HepG2 (cell line): Measurements from ENCODE around the gene SAMD14.

Experiments
- ATF1 ChIP-seq: IDR thresholded peaks from 2 replicates; pipeline ENCODE4 v1.6.1; 2016; ENCODE audit warnings: mild to moderate bottlenecking, control low read depth
- KDM3A ChIP-seq: IDR thresholded peaks from 2 replicates; pipeline ENCODE4 v1.6.1; 2018; ENCODE audit warnings: low read depth, missing compliant biosample characterization
- MAFK ChIP-seq, 2 experiments: IDR thresholded peaks in 1 of 2; conservative IDR thresholded peaks in 1 of 2; 2 replicates each; pipeline ENCODE4 v1.6.1; 2011; ENCODE audit warnings: improper control_type of control experiment in 2 of 2, low read length in 2 of 2

DNA sequence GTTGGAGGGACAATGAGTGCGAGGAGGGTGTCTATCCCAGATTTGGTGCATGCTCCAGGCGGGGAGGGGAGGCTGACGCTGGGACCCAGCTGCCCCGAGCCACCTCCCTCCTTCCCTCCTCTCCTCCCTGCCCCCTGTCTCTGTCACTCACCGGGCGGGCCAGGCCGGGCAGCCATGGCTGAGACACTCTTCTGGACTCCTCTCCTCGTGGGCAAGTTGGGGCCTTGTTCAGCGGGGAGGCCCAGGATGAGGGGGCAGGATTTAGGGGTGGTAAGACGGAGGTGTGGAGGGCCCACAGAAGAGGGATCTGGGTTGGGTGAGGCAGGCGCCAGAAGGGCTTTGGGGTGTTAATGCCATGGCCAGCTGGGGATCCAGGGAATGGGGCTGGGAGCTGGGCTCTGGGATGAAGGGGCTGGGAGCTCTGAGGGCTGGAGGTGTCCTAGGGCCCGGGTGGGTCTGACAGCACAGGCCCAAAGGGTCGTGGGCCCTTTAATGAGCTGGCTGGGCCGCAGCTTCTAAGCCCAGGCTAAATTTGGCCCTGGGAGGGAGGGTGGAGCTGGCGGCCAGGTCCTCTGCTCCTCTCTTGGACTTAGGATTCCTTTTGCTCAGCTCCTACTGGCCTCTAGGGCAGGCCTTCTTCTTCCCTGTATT lies 36.0 kb upstream of the SAMD14 start, which contains the start of gene SGCA:
- no peak for TF ChIP-seq ATF1 (CRISPR knock-in tag)
- TF ChIP-seq MAFK (conservative IDR thresholded peaks at IDR 0.05 in 1 of 2, IDR thresholded peaks at IDR 0.05 in 1 of 2; ENCODE audit: low read length in 2 of 2), result no peak
- no peak for TF ChIP-seq KDM3A (CRISPR knock-in tag)
